GM18498 (cell line): ENCODE data around the gene RBFOX2.

Source experiments
- ATAC-seq: cut with Tn5 transposase; IDR thresholded peaks from one replicate; pipeline ENCODE4 v1.9.1; 2021; ENCODE audit warnings: mild to moderate bottlenecking, moderate library complexity; ENCODE audit not compliant: unreplicated experiment

Gene RBFOX2

DNA sequence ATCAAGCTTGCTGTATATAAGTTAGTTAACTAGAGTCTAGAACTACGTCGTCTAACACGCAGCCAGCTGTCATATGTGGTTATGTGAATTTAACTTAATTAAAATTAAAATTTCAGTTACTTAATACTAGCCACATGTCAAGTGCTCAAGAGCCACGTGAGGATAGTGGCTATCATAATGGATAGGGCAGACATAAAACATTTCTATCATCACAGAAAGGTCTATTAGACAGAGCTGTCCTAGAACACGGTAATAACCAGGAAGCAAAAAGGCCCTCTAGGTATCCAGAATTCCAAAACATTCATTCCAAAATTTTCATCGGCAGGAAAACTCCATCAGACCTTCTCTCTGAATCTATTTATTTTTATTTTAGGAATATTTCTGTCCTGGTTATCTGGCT lies 123.9 kb downstream of the RBFOX2 start:
- no peak for ATAC-seq

- ATAC-seq: no peak
Measured at GRCh38 chr22:35904336-35904692, 124.3 kb downstream of the RBFOX2 start.

GRCh38 chr22:35903571-35904335 lies 124.9 kb downstream of the RBFOX2 start:
- no peak for ATAC-seq

DNA sequence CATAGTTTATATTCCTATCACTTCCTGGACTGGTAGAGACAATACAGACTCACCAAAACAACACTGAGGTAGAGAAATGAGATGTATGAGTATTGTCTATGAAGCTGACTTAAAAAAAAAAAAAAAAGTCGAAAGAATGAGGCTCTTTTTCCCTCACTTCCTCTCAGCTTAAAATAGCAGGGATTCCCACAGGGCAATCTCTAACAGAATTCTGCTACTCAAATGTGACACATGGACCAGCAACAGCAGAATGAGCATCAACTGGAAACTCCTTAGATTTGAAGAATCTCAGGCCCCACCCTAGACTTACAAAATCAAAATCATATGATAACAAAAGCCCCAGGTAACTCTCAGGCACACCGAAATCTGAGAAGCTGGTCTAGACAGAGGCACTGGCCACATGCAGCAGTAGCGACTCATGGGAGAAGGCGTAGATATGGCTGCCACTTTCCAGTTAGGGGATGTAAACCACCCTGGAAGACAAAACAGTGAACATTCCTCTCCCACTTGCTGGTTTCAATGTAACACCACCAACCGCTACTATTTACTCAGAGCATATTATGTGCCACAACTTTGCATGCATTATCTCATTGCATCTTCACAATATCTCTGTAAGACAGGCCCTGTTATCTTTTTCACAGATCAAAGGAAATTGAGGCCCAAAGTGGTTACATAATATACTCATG lies 128.0 kb downstream of the RBFOX2 start:
- ATAC-seq: no peak

DNA sequence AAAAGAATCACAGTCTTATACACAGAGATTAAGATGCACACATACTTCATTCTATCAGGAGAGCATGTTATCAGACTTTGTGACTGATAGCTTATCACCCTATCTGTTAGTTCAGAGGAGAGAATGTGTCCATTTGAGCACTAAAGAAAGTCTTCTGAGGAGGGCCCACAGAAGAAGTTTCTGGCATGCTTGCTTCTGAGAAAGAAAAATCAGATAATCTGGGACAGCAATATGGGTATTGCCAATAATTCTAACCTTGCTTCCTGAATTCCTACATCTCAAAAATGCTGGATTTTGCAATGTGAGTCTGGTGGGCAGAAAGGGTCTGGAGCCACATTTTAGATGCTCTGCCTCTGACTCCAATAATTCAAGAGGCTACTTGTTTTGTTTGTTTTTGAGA lies 128.9 kb downstream of the RBFOX2 start:
- no peak for ATAC-seq

GRCh38 chr22:35896111-35896705 lies 132.4 kb downstream of the RBFOX2 start:
- ATAC-seq: no peak

- no peak for ATAC-seq
Measured at GRCh38 chr22:35894937-35895708, 133.5 kb downstream of the RBFOX2 start.

DNA sequence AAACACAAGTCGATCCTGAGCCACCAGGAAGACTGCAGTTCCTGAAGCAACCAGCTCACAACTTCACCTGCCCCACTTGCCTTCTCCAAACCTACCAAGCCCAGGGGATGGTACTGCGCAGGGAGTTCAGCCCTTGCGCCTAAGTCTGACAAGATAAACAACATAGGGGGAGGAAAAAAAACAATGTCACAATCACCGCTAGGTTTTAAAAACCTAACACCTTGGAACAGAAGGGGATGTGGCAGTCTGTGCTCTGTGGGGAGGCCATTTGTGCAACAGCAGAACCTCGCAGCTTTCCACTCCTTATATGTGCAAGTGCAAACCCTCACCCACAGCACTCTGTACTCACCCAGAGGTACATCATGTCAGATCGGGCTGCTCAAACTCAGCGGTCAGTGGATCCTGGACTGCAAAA lies 134.2 kb downstream of the RBFOX2 start:
- ATAC-seq: no peak

- no peak for ATAC-seq
Measured at GRCh38 chr22:35893698-35894097, 134.9 kb downstream of the RBFOX2 start.

- ATAC-seq: no peak
Measured at GRCh38 chr22:35892192-35892591, 136.4 kb downstream of the RBFOX2 start.

DNA sequence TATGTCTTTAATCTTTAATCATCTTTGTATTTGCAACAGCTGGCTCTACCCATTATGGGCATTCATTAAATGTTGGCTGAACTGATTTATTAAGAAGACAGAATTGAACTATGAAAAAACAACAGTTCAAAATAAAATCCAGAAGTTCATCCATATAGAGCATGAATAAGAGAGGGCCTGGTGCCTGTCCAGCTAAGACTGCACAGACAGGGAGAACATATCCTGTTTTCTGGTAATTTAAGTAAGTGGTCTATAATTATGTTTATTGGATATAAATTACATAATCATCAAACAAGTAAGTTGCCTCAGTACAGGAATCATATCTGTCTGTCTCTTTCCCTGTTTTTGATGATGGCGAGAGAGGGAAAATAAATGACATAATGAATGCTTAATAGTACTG lies 137.2 kb downstream of the RBFOX2 start:
- no peak for ATAC-seq

GRCh38 chr22:35889071-35889470 lies 139.6 kb downstream of the RBFOX2 start:
- no peak for ATAC-seq

DNA sequence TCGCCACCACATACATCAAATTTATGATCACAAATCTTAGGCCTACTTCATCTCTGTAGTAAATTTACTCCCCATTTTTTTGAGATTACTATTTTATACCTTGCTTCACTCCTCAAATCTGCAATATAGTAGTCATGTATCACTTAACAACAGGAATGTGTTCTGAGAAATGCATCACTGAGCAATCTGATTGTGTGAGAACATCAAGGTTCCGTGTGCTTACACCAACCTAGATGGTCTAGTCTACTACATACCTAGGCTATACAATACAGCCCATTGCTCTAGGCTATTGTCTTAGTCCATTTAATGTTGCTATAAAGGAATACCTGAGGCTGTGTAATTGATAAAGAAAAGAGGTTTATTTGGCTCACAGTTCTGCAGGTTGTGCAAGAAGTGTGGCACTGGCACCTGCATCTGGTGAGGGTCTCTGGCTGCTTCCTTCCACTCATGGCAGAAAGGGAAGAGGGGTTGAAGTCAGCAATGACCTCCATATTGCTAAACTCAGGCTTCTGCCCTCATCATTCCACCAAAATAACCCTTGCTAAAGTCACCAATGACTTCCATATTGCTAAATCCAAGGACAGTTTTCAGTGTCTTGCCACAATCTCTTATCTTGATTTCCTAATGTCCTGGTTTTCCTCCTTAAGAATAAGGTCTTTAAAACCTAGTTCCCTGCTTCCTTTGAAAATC lies 140.3 kb downstream of the RBFOX2 start:
- no peak for ATAC-seq

DNA sequence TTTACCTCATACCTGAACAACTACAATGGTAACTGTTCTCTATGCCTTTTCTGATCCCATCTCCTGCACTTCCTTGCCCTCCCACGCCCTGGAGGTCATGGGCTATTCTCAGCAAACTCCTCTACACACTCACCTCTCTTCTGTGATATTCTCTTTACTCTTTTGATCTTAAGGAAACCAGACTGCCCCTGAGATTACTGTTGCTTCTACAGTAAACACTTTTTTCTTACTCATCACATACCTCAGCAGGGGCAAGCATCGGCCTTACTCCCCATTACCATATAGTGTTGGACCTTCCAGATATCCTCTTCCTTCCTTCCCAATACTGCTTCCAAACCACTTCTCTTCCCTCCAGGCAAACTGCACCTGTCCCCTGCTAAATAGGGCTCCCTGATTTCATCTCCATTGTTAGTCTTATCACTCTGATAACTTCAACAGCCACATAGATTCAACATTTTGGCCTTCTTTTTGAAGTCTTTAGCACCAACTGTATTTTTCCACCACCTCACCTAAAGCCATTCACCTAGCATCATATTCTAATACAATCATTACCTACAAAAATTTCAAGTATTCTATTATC lies 141.2 kb downstream of the RBFOX2 start:
- no peak for ATAC-seq

DNA sequence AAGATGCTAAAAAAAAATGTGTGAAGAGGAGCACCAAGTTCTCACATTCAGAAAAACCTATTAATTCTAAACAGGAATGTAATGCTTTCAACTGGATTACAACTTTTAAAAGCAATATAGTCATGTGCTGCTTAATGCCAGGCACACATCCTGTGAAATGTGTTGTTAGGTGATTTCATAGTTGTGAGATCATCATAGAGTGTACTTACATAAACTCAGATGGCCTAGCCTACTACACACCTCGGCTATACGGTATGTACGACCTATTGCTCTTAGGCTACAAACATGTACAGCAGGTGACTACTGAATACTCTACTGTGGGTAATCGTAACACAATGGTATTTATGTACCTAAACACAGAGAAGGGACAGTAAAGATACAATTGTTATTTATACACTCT lies 142.3 kb downstream of the RBFOX2 start:
- ATAC-seq: no peak

DNA sequence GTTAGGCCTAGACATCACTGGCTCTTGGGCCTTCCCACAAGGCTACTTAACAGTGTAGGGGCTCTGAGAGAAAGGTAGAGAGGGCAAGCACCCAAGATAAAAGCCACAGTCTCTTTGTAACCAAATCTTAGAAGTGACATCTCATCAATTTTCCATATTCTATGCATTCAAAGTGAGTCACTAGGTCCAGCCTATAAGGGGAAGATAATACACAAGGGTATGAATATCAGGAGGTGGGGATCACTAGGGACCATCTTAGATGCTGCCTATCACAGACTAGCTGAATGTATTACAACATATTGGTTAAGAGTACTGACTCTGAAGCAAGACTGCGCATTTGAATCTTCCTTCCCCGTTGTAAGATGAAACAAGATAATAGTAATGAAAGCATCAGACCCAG lies 144.1 kb downstream of the RBFOX2 start:
- no peak for ATAC-seq

DNA sequence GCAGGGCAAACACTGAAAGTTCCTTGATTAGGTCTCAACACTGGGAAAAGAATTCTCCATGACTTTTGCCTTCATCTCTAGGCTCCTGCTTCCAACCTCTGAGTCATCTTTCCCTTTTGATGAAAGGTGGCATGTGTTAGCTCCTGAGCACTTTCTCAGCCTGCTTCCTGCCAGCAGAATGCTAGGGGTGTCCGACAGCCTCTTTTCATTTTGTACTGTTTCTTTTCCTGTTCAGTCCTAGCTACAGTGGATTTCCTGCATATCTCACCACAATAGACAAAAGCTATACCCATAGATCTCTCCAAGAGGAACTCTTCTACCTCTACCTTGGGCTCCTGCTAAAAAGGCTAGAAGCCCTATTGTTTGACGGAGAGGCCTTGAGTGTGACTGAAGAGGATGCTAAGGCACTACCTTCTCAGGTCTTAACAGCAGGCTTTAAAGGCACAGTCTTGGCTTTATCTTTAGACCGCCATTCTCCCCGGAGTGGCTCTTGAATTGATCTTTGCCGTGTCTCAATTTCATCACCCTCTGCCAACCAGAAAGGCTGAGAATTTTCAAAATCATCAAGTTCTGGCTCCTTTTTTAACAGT lies 145.5 kb downstream of the RBFOX2 start:
- ATAC-seq: no peak

- no peak for ATAC-seq
Measured at GRCh38 chr22:35882211-35883030, 146.2 kb downstream of the RBFOX2 start.

GRCh38 chr22:35879351-35879750 lies 149.3 kb downstream of the RBFOX2 start:
- no peak for ATAC-seq
